Left renal cortex interstitium (tissue), 4 donors: ENCODE measurements around the gene CLCF1. TPM values are rescaled to one million over a fixed set of nuclear protein-coding genes. Genes with fewer than 3 reads are reported as not detected.
A peak's percentile ranks its signal among the peaks of the same experiment; 100 is the strongest.

Source experiments
- DNase-seq, 4 donors: peaks; one replicate each; pipeline ENCODE4 v3.0.0-alpha.2; 2013; ENCODE audit warnings: low read depth in 4 of 4, low spot score in 2 of 4, missing footprints in 1 of 4
- polyA plus RNA-seq, 4 donors: library from polyadenylated mRNA; unstranded; fragments of 120-200 nt; gene quantifications; one replicate each; pipeline ENCODE4 v1.2.1, GENCODE V29; 2013; ENCODE audit not compliant: insufficient read length in 4 of 4

The CLCF1 gene
- polyA plus RNA-seq, 4 donors = 4.9 to 9.2 (median 5.8) TPM

GRCh38 chr11:67364169-67364568 lies 9.2 kb downstream of the CLCF1 start:
- DNase-seq = no peak

GRCh38 chr11:67357831-67358670 lies 15.3 kb downstream of the CLCF1 start:
- no peak for DNase-seq

- no peak for DNase-seq
These were observed 16.4 kb downstream of the CLCF1 start for GRCh38 chr11:67356864-67357561.

- DNase-seq = no peak
These were observed 17.0 kb downstream of the CLCF1 start for GRCh38 chr11:67356387-67356863.

- no peak for DNase-seq
These were observed 17.5 kb downstream of the CLCF1 start for GRCh38 chr11:67355794-67356386.

GRCh38 chr11:67355023-67355793 lies 18.2 kb downstream of the CLCF1 start:
- DNase-seq = no peak

- DNase-seq = no peak
These were observed 19.0 kb downstream of the CLCF1 start for GRCh38 chr11:67354075-67355022.

- DNase-seq = peak in 2 of 4 donors; percentile 86 to 88
These were observed 19.9 kb downstream of the CLCF1 start, which contains the start of gene POLD4 for GRCh38 chr11:67353317-67354074. Gene POLD4, minus strand, starts transcription at chr11:67353546. Its CDS starts 147 bp downstream, at chr11:67353399.

- no peak for DNase-seq
These were observed 20.7 kb downstream of the CLCF1 start for GRCh38 chr11:67352546-67353316.

GRCh38 chr11:67351275-67352005 lies 22.0 kb downstream of the CLCF1 start:
- DNase-seq = no peak

- DNase-seq = no peak
These were observed 23.4 kb downstream of the CLCF1 start for GRCh38 chr11:67349928-67350465.

- DNase-seq = no peak
These were observed 23.9 kb downstream of the CLCF1 start for GRCh38 chr11:67349457-67349856.

- DNase-seq = no peak
These were observed 24.4 kb downstream of the CLCF1 start for GRCh38 chr11:67349036-67349435.

GRCh38 chr11:67347964-67348749 lies 25.2 kb downstream of the CLCF1 start:
- DNase-seq = no peak

GRCh38 chr11:67345920-67346819 lies 27.2 kb downstream of the CLCF1 start:
- no peak for DNase-seq
